ENCODE results near the gene LRRC8D. TPM values are rescaled to one million over a fixed set of nuclear protein-coding genes. Genes with fewer than 3 reads are reported as not detected.
A peak's percentile ranks its signal among the peaks of the same experiment; 100 is the strongest.

LRRC8D gene
- total and polyA plus RNA-seq, 9 of the 15 experiments (the other 6 are each of a cell fraction or from before 2014, with no cell fraction given), result 3.4 to 53.9 (median 15.9) TPM

DNA sequence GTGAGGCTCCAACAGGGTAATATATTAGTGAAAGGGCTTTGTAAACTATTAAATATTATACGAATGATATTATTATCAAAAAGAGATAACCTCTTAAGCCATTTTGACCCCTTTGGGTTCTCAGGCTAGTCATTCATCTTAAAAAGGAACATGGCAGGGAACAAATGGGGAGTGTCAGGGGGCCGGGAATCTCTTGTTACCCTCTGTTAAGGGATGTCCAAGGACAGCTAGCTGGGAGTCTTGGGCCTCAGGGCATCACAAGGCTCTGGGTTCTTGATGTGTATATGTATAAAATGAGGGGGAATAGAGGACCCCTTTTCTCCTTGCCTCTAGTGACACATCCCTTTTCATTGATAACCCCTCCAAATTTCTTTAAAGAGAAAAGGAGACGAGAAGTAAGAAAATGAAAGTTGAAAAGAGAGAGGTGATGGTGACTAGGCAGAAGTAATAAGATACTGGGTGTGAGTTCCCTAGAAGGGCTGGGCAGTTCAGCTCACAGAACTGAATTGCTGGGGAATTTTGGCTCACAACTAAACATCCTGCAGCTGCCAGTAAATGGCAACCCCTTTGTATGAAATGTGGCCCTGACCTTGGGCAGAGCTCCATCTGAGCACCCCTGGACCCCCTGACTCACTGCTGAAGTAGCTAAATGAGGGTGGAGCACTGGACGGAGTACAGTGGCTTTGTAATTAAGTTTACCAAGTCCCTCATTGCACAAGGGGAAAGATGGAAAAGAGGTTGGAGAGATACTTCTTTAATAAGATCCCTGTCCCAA lies 154.1 kb downstream of the LRRC8D start (continued):
- peak; percentile 21; the same call in 1 of the 2 replicates for TF ChIP-seq C11orf30 (IDR thresholded peaks at IDR 0.05; ENCODE audit: low read depth)
- TF ChIP-seq, protein P1, sequence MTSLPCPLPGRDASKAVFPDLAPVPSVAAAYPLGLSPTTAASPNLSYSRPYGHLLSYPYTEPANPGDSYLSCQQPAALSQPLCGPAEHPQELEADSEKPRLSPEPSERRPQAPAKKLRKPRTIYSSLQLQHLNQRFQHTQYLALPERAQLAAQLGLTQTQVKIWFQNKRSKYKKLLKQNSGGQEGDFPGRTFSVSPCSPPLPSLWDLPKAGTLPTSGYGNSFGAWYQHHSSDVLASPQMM (CRISPR knock-in tag; IDR thresholded peaks at IDR 0.05), result no peak

DNA sequence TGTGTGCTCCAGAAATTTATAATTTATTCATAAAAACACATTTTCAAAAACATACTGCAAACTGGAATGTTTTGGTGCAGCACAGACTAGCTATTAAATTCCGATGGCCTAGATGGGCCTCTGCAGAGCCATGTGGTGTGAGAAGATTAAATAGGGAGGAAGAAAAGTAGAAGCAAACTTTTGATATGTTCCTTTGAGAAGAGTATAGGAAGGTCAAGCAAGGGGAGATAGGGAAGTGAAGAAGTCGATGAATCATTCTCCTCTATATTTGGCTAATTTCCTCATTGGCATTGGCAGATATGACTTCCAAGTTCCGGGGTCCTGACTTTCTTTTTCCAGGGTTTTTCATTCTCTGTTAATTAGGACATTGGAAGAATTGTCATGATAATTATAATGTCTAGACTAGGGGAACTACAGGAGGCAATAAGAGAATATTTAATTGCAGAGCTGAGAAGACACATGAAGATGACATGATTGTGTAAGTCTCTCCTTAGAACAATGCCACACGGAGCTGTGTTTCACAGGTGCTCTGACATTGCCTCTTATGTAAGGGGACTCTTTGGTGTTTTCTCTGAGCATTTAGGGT lies 154.8 kb downstream of the LRRC8D start:
- Histone ChIP-seq H3K4me2 (ENCODE audit: insufficient read depth, low read length) (peak overlapping the region; percentile 59), H3K79me2 (ENCODE audit: control insufficient read depth, insufficient read depth, low read length) (no peaks in the 10 kb centered on the region), H4K20me1 (replicated peaks; ENCODE audit: control insufficient read depth, insufficient read depth, low read length) (no peaks in the 10 kb centered on the region), H3K9me1 (ENCODE audit: control insufficient read depth, insufficient read depth, low read length) (no peaks in the 10 kb centered on the region), H2AFZ (ENCODE audit: low read depth, low read length) (peak overlapping the region; percentile 44), H3K9me3 (replicated peaks; ENCODE audit: control insufficient read depth, insufficient read depth, low read depth, low read length) (no peaks in the 10 kb centered on the region), H3K4me3 (no peak overlapping the region), H3K27ac (ENCODE audit: extremely low read depth, low read depth, low read length) (peak overlapping the region; percentile 56; the same call in 2 of the 3 replicates), H3K27me3 (ENCODE audit: control insufficient read depth in 2 of 2, insufficient read depth in 2 of 2, low read length in 2 of 2) (no peaks in the 10 kb centered on the region), H3K4me1 (replicated peaks in 1 of 2; ENCODE audit: control insufficient read depth in 2 of 2, insufficient read depth in 2 of 2, low read length in 2 of 2) (peaks cover 4 to 36% of the 10 kb centered on the region in 2 experiments; a peak in 4 of 5 replicates), H3K36me3 (ENCODE audit: control insufficient read depth, insufficient read depth, low read length) (no peaks in the 10 kb centered on the region), H3K9ac (ENCODE audit: insufficient read depth in 1 of 2, low read depth in 2 of 2, low read length in 2 of 2) (peak overlapping the region in 1 of 2 experiments; percentile 23; a peak in 1 of 4 replicates)
- ATAC-seq, result peak; percentile 60
- ChIA-PET CTCF (ENCODE audit: low intra/inter-chr PET ratio) (interaction anchor here (0.5 kb wide), 1 partner anchor 63 kb away, joined by 6 read pairs; no protein-coding TSS in a partner anchor), POLR2A (interaction anchor here (0.8 kb wide), 1 partner anchor 8 kb away, joined by 3 read pairs; no protein-coding TSS in a partner anchor)
- in situ Hi-C loops (cut with MboI) (loop anchor here (25.0 kb wide), 1 partner anchor 863 kb away; no protein-coding TSS in a partner anchor), intact Hi-C loops (cut with micrococcal nuclease) (no loop called here)
- peak; percentile 74 for FAIRE-seq
- no TSS peak for BruUV-seq (replicated peaks)
- 3% methylated on average over 4 of the region's 4 CpGs for whole genome bisulfite sequencing (ENCODE audit: insufficient coverage, low coverage, missing lambda C conversion rate)
- peak in 2 of 4 experiments; percentile 59 for DNase-seq (ENCODE audit: extremely low read depth in 1 of 4, low spot score in 3 of 4)
- TF ChIP-seq MTA2 (IDR thresholded peaks at IDR 0.05; ENCODE audit: low read depth) (peak; percentile 21; the same call in 1 of the 2 replicates), FOS (IDR thresholded peaks at IDR 0.05; ENCODE audit: extremely low read depth, insufficient read length) (peak; percentile 20), CBFA2T3 (IDR thresholded peaks at IDR 0.05) (peak; percentile 81), YBX1 (IDR thresholded peaks at IDR 0.05) (no peak), ZNF140 (CRISPR knock-in tag; IDR thresholded peaks at IDR 0.05) (no peak), NFRKB (IDR thresholded peaks at IDR 0.05; ENCODE audit: low read depth) (no peak), DNMT1 (IDR thresholded peaks at IDR 0.05) (no peak), ETV1 (tag; conservative IDR thresholded peaks at IDR 0.05; ENCODE audit: low read depth) (no peak), ZNF282 (CRISPR knock-in tag; IDR thresholded peaks at IDR 0.05) (no peak), SAP30 (IDR thresholded peaks at IDR 0.05; ENCODE audit: borderline replicate concordance, insufficient read depth, low read depth, low read length, poor library complexity, severe bottlenecking) (no peak), ZBTB7A (IDR thresholded peaks at IDR 0.05; ENCODE audit: borderline replicate concordance, control insufficient read depth, low read depth, low read length) (no peak)
- TF ChIP-seq, protein P2, sequence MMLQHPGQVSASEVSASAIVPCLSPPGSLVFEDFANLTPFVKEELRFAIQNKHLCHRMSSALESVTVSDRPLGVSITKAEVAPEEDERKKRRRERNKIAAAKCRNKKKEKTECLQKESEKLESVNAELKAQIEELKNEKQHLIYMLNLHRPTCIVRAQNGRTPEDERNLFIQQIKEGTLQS (IDR thresholded peaks at IDR 0.05), result peak; percentile 71
- TF ChIP-seq, protein P2 (CRISPR knock-in tag; conservative IDR thresholded peaks at IDR 0.05), result no peak
- TF ChIP-seq, protein P3, sequence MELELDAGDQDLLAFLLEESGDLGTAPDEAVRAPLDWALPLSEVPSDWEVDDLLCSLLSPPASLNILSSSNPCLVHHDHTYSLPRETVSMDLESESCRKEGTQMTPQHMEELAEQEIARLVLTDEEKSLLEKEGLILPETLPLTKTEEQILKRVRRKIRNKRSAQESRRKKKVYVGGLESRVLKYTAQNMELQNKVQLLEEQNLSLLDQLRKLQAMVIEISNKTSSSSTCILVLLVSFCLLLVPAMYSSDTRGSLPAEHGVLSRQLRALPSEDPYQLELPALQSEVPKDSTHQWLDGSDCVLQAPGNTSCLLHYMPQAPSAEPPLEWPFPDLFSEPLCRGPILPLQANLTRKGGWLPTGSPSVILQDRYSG (tag; conservative IDR thresholded peaks at IDR 0.05; ENCODE audit: low read depth), result no peak
